ENCODE results near the gene PSMC4.

DNA sequence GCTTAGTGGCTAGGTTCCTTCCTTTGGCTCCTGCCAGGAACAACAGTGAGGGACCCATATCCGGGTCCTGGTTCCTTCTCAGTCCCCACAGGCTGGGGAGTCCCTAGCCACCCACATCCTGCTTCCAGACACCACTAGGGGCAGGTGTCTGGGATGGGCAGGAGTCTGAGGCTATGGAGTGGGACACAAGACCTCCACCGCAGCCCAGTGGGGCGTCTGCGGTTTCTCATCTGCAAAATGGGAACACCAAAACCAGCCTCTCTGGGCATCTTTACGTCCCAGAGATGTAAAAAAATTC is 35.7 kb upstream of the PSMC4 start:
- TF ChIP-seq, protein P1, sequence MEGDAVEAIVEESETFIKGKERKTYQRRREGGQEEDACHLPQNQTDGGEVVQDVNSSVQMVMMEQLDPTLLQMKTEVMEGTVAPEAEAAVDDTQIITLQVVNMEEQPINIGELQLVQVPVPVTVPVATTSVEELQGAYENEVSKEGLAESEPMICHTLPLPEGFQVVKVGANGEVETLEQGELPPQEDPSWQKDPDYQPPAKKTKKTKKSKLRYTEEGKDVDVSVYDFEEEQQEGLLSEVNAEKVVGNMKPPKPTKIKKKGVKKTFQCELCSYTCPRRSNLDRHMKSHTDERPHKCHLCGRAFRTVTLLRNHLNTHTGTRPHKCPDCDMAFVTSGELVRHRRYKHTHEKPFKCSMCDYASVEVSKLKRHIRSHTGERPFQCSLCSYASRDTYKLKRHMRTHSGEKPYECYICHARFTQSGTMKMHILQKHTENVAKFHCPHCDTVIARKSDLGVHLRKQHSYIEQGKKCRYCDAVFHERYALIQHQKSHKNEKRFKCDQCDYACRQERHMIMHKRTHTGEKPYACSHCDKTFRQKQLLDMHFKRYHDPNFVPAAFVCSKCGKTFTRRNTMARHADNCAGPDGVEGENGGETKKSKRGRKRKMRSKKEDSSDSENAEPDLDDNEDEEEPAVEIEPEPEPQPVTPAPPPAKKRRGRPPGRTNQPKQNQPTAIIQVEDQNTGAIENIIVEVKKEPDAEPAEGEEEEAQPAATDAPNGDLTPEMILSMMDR (IDR thresholded peaks at IDR 0.05) = no peak
- TF ChIP-seq EZH2 (IDR thresholded peaks at IDR 0.05; ENCODE audit: borderline replicate concordance, insufficient read depth, low read depth, low read length, poor library complexity, severe bottlenecking) = no peak
